ENCODE data around the gene GSDMA. TPM values are rescaled to one million over a fixed set of nuclear protein-coding genes. Genes with fewer than 3 reads are reported as not detected.
A peak's percentile ranks its signal among the peaks of the same experiment; 100 is the strongest.

GSDMA gene
- total and polyA plus RNA-seq, 12 donors = 0.14 to 2.2 (median 1.3) TPM; not detected in 5

GRCh38 chr17:39938140-39938869 is 24.5 kb upstream of the GSDMA start:
- Histone ChIP-seq H3K9me3 (replicated peaks in 1 of 3) (no peaks in the 10 kb centered on the region), H3K36me3 (replicated peaks in 1 of 2) (no peaks in the 10 kb centered on the region), H3K4me1 (replicated peaks in 1 of 2) (no peaks in the 10 kb centered on the region), H3K27ac (no peak overlapping the region), H3K27me3 (peaks cover 4% of the 10 kb centered on the region), H3K4me3 (no peak overlapping the region)
- TF ChIP-seq CTCF (IDR thresholded peaks at IDR 0.05) (no peak), POLR2A (IDR thresholded peaks at IDR 0.05) (no peak)
- WGBS, 4 donors = 59 to 79% (median 62%) methylated on average over 7 to 8 of the region's 8 CpGs
- DNase-seq = no peak
- intact Hi-C loops (cut with DNase I) = no loop called here

GRCh38 chr17:39939106-39939505 is 23.7 kb upstream of the GSDMA start:
- no peak overlapping the region for H3K27ac ChIP-seq
- H3K4me1 ChIP-seq (replicated peaks in 1 of 2) = no peaks in the 10 kb centered on the region
- DNase-seq = no peak
- 80 to 93% (median 87%) methylated on average over 3 of the region's 3 CpGs for WGBS, 4 donors
- H3K36me3 ChIP-seq (replicated peaks in 1 of 2) = no peaks in the 10 kb centered on the region
- TF ChIP-seq POLR2A (IDR thresholded peaks at IDR 0.05) (no peak), CTCF (IDR thresholded peaks at IDR 0.05) (no peak)
- H3K4me3 ChIP-seq = no peak overlapping the region
- H3K27me3 ChIP-seq = peaks cover 8% of the 10 kb centered on the region
- no peaks in the 10 kb centered on the region for H3K9me3 ChIP-seq (replicated peaks in 1 of 3)
- intact Hi-C loops (cut with DNase I) = no loop called here

GRCh38 chr17:39939588-39940419 is 23.0 kb upstream of the GSDMA start:
- Histone ChIP-seq H3K27ac (no peak overlapping the region), H3K4me1 (replicated peaks in 1 of 2) (no peaks in the 10 kb centered on the region), H3K36me3 (replicated peaks in 1 of 2) (no peaks in the 10 kb centered on the region), H3K27me3 (peaks cover 10% of the 10 kb centered on the region), H3K9me3 (replicated peaks in 1 of 3) (no peaks in the 10 kb centered on the region), H3K4me3 (no peak overlapping the region)
- 47 to 63% (median 50%) methylated on average over 6 of the region's 6 CpGs for WGBS, 4 donors
- TF ChIP-seq CTCF (IDR thresholded peaks at IDR 0.05) (peak in 1 of 6 experiments; percentile 19), POLR2A (IDR thresholded peaks at IDR 0.05) (no peak)
- intact Hi-C loops (cut with DNase I) = no loop called here
- no peak for DNase-seq

- Histone ChIP-seq H3K27ac (no peak overlapping the region), H3K4me3 (no peak overlapping the region), H3K9me3 (replicated peaks in 1 of 3) (no peaks in the 10 kb centered on the region), H3K36me3 (replicated peaks in 1 of 2) (no peaks in the 10 kb centered on the region), H3K4me1 (replicated peaks in 1 of 2) (no peaks in the 10 kb centered on the region), H3K27me3 (peaks cover 6% of the 10 kb centered on the region)
- intact Hi-C loops (cut with DNase I) = no loop called here
- no peak for DNase-seq
- WGBS, 4 donors = 66 to 87% (median 79%) methylated on average over 4 to 14 of the region's 14 CpGs
- TF ChIP-seq POLR2A (IDR thresholded peaks at IDR 0.05) (no peak), CTCF (IDR thresholded peaks at IDR 0.05) (no peak)
Measured at GRCh38 chr17:39943702-39944392, 19.0 kb upstream of the GSDMA start.
